ENCODE results near the gene CREB3L2. TPM values are rescaled to one million over a fixed set of nuclear protein-coding genes. Genes with fewer than 3 reads are reported as not detected.

Gene CREB3L2
- total and polyA plus RNA-seq, 2 of the 4 experiments (the other 2 are of a cell fraction), result 42.3 to 57.9 TPM

DNA sequence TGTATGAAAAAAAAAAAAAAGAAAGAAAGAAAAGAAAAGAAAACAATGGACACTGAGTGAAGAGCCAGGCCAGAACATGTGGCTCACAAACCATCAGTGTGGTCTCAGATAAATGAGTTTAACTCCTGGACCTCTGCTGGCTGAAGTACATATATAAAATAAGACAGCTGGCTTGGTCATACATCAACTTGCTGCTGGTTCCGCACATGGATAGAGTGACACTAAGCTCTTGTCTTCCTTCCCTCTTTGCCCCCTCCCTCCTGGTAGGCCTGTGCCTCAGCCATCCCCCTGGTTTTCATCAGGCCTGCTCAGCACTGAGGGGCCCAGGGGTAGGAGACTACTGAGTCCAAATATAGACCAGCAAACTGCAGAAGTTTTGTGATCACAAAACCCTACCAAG is 97.1 kb downstream of the CREB3L2 start:
- H3K36me3 ChIP-seq (ENCODE audit: control insufficient read depth, insufficient read depth, low read length), result peaks cover 55% of the 10 kb centered on the region
- DNase-seq (peak; percentile 16), ATAC-seq (ENCODE audit: low read depth) (no peak)
- no peaks in the 10 kb centered on the region for H3K9me3 ChIP-seq (ENCODE audit: control insufficient read depth, insufficient read depth, low read length)
- no peak overlapping the region for H2BK15ac ChIP-seq (ENCODE audit: low read depth, low read length)
- no peak overlapping the region for H2AK5ac ChIP-seq (ENCODE audit: low read depth, low read length)
- no peak overlapping the region for H2AK9ac ChIP-seq (replicated peaks; ENCODE audit: low read depth, low read length, poor library complexity)
- H2BK20ac ChIP-seq (ENCODE audit: low read depth, low read length), result no peak overlapping the region
- H3K9ac ChIP-seq (ENCODE audit: low read depth, low read length), result no peak overlapping the region
- dilution Hi-C loops (cut with HindIII; ENCODE audit: low sequenced_read_pairs, unreplicated experiment) (no loop called here), in situ Hi-C loops (cut with MboI; ENCODE audit: low sequenced_read_pairs) (loop anchor here (5.0 to 10.0 kb wide), 2 partner anchors 97 to 830 kb away; partner anchors contain the start of gene CREB3L2), intact Hi-C loops (cut with micrococcal nuclease) (no loop called here)
- ChIA-PET CTCF (interaction anchor here (0.6 to 2.0 kb wide), 3 partner anchors 15 to 98 kb away, joined by 3 to 7 read pairs (median 4); no protein-coding TSS in a partner anchor), POLR2A (ENCODE audit: unreplicated experiment) (no interaction called here)
- WGBS, 2 experiments (ENCODE audit: extremely low coverage in 2 of 2, insufficient read length in 1 of 2), result no CpG with 5 or more reads among the region's 1 CpG
- no peak overlapping the region for H3K4ac ChIP-seq (ENCODE audit: low read depth, low read length)
- H2BK120ac ChIP-seq (ENCODE audit: low read depth, low read length), result no peak overlapping the region
- BruUV-seq (replicated peaks), result no TSS peak
- no peak overlapping the region for H3K4me3 ChIP-seq (ENCODE audit: insufficient read depth, low read depth, low read length)
- no peak overlapping the region for H3K18ac ChIP-seq (ENCODE audit: low read depth, low read length)
- H3K14ac ChIP-seq (replicated peaks; ENCODE audit: low read depth, low read length), result no peak overlapping the region
- H4K5ac ChIP-seq (ENCODE audit: low read depth, low read length), result no peak overlapping the region
- no peak overlapping the region for H3K23ac ChIP-seq (ENCODE audit: low read depth, low read length)
- no peaks in the 10 kb centered on the region for H3K4me1 ChIP-seq (ENCODE audit: control insufficient read depth, insufficient read depth, low read length)
- H3K56ac ChIP-seq (ENCODE audit: extremely low read depth, insufficient read depth, low read length), result no peak overlapping the region
- no peaks in the 10 kb centered on the region for H3K27me3 ChIP-seq (ENCODE audit: control insufficient read depth, insufficient read depth, low read length)
- H2BK5ac ChIP-seq (ENCODE audit: low read depth, low read length, poor library complexity, severe bottlenecking), result peak overlapping the region; percentile 0
- peaks cover 34 to 38% of the 10 kb centered on the region in 2 experiments for H3K79me1 ChIP-seq (ENCODE audit: low read depth in 1 of 2, low read length in 2 of 2)
- H3K4me2 ChIP-seq (ENCODE audit: low read depth, low read length), result no peak overlapping the region
- H3K9me1 ChIP-seq (ENCODE audit: insufficient read depth, low read length), result no peaks in the 10 kb centered on the region
- no peak overlapping the region for H3K27ac ChIP-seq (ENCODE audit: insufficient read depth, low read length)
- H4K8ac ChIP-seq (ENCODE audit: low read depth in 2 of 2, low read length in 2 of 2), result no peak overlapping the region
- no peak overlapping the region for H2AFZ ChIP-seq (replicated peaks; ENCODE audit: low read length, poor library complexity)
- TF ChIP-seq, protein P1, sequence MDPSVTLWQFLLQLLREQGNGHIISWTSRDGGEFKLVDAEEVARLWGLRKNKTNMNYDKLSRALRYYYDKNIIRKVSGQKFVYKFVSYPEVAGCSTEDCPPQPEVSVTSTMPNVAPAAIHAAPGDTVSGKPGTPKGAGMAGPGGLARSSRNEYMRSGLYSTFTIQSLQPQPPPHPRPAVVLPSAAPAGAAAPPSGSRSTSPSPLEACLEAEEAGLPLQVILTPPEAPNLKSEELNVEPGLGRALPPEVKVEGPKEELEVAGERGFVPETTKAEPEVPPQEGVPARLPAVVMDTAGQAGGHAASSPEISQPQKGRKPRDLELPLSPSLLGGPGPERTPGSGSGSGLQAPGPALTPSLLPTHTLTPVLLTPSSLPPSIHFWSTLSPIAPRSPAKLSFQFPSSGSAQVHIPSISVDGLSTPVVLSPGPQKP (IDR thresholded peaks at IDR 0.05; ENCODE audit: borderline replicate concordance, low read depth, low read length), result no peak
- TF ChIP-seq CEBPB (IDR thresholded peaks at IDR 0.05; ENCODE audit: low read depth, low read length) (no peak), CHD1 (IDR thresholded peaks at IDR 0.05; ENCODE audit: low read depth, low read length) (no peak), RAD21 (IDR thresholded peaks at IDR 0.05; ENCODE audit: low read length) (no peak), BHLHE40 (IDR thresholded peaks at IDR 0.05; ENCODE audit: low read depth, low read length) (no peak), RFX5 (IDR thresholded peaks at IDR 0.05; ENCODE audit: low read depth, low read length) (no peak), NFE2L2 (IDR thresholded peaks at IDR 0.05; ENCODE audit: low read depth, low read length) (no peak), USF2 (IDR thresholded peaks at IDR 0.05; ENCODE audit: low read depth, low read length) (no peak), POLR2A (IDR thresholded peaks at IDR 0.05; ENCODE audit: low read depth, low read length) (no peak), MAZ (IDR thresholded peaks at IDR 0.05; ENCODE audit: borderline replicate concordance, low read depth, low read length) (no peak), RCOR1 (IDR thresholded peaks at IDR 0.05; ENCODE audit: insufficient replicate concordance, low read length) (no peak), MXI1 (IDR thresholded peaks at IDR 0.05; ENCODE audit: borderline replicate concordance, low read depth, low read length) (no peak), FOS (IDR thresholded peaks at IDR 0.05; ENCODE audit: low read depth, low read length) (no peak)
- TF ChIP-seq, protein P2, sequence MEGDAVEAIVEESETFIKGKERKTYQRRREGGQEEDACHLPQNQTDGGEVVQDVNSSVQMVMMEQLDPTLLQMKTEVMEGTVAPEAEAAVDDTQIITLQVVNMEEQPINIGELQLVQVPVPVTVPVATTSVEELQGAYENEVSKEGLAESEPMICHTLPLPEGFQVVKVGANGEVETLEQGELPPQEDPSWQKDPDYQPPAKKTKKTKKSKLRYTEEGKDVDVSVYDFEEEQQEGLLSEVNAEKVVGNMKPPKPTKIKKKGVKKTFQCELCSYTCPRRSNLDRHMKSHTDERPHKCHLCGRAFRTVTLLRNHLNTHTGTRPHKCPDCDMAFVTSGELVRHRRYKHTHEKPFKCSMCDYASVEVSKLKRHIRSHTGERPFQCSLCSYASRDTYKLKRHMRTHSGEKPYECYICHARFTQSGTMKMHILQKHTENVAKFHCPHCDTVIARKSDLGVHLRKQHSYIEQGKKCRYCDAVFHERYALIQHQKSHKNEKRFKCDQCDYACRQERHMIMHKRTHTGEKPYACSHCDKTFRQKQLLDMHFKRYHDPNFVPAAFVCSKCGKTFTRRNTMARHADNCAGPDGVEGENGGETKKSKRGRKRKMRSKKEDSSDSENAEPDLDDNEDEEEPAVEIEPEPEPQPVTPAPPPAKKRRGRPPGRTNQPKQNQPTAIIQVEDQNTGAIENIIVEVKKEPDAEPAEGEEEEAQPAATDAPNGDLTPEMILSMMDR (conservative IDR thresholded peaks at IDR 0.05; ENCODE audit: low read depth, low read length), result no peak
- H4K91ac ChIP-seq (ENCODE audit: insufficient read depth, low read depth, low read length), result no peak overlapping the region
- no peaks in the 10 kb centered on the region for H4K20me1 ChIP-seq (ENCODE audit: insufficient read depth, low read length)
